Gastrocnemius medialis (tissue), 4 donors: ENCODE measurements around the gene CACNA1S.

Experiments
- CTCF ChIP-seq, 5 experiments: fragments of 450-650 bp in 3 of 5; fragments of 200-600 bp in 2 of 5; sonication (generic) in 2 of 5; IDR thresholded peaks in 4 of 5; conservative IDR thresholded peaks in 1 of 5; 1 replicate in 4 of 5; 2 replicates in 1 of 5; pipeline ENCODE4 v1.5.1; 2016 to 2019; ENCODE audit warnings: antibody characterized with exemption in 5 of 5, mild to moderate bottlenecking in 3 of 5, moderate library complexity in 3 of 5
- POLR2A ChIP-seq, 2 donors: fragments of 450-650 bp; IDR thresholded peaks; one replicate each; pipeline ENCODE4 v1.6.1; 2017; ENCODE audit warnings: antibody characterized with exemption in 2 of 2, mild to moderate bottlenecking in 2 of 2, moderate library complexity in 2 of 2

DNA sequence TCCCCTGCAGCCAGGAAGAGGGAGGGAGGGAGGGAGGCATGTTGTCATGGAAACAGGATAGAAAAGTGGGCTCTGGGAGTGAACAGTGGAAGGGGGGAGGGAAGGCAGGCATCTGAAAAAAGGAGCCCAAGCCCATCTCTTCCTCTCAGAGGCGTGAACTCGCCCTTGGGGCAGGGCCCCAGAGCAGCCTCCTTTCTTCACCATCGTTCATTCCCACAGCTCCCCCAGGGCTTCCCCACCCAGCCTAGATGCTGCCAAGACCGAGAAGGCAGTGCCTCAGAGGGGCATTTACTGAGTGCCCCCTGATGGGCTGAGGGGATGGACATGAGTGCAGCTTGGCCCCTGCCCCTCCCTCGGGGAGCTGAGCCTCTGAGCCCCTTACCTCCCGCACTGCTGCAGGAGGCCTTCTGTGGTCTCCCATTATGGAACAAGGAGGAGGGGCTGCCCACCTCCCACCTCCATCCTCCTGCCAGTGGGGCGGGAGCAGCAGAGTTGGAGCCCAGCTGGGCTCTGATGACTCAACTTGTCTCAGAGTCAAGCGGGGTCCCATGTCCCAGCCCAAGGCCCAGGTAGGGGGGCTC, 49.6 kb downstream of the CACNA1S start:
- TF ChIP-seq CTCF (IDR thresholded peaks at IDR 0.05 in 4 of 5, conservative IDR thresholded peaks at IDR 0.05 in 1 of 5) = no peak
- TF ChIP-seq POLR2A (IDR thresholded peaks at IDR 0.05) = no peak
